ENCODE data around the gene SEC11A.

GRCh38 chr15:84629033-84629432 is 86.9 kb downstream of the SEC11A start:
- TF ChIP-seq CTCF (IDR thresholded peaks at IDR 0.05) (no peak), POLR2A (IDR thresholded peaks at IDR 0.05) (no peak)
